ENCODE data around the gene ABTB2.

ABTB2 gene

GRCh38 chr11:34267417-34267816 is 90.4 kb downstream of the ABTB2 start:
- H3K4me3 ChIP-seq (ENCODE audit: control insufficient read depth, low read depth, low read length) = no peak overlapping the region
- no peak for DNase-seq (ENCODE audit: low read depth)
- TF ChIP-seq CTCF (conservative IDR thresholded peaks at IDR 0.05; ENCODE audit: control insufficient read depth, insufficient read depth, low read depth, low read length) = no peak

GRCh38 chr11:34267013-34267412 is 90.8 kb downstream of the ABTB2 start:
- no peak for TF ChIP-seq CTCF (conservative IDR thresholded peaks at IDR 0.05; ENCODE audit: control insufficient read depth, insufficient read depth, low read depth, low read length)
- DNase-seq (ENCODE audit: low read depth) = no peak
- H3K4me3 ChIP-seq (ENCODE audit: control insufficient read depth, low read depth, low read length) = no peak overlapping the region

- TF ChIP-seq CTCF (conservative IDR thresholded peaks at IDR 0.05; ENCODE audit: control insufficient read depth, insufficient read depth, low read depth, low read length) = no peak
- H3K4me3 ChIP-seq (ENCODE audit: control insufficient read depth, low read depth, low read length) = no peak overlapping the region
- peak; percentile 96 for DNase-seq (ENCODE audit: low read depth)
Measured at GRCh38 chr11:34266090-34266912, 91.5 kb downstream of the ABTB2 start.

GRCh38 chr11:34264303-34265110 is 93.3 kb downstream of the ABTB2 start:
- no peak for DNase-seq (ENCODE audit: low read depth)
- no peak for TF ChIP-seq CTCF (conservative IDR thresholded peaks at IDR 0.05; ENCODE audit: control insufficient read depth, insufficient read depth, low read depth, low read length)
- H3K4me3 ChIP-seq (ENCODE audit: control insufficient read depth, low read depth, low read length) = no peak overlapping the region

GRCh38 chr11:34263441-34264091 is 94.2 kb downstream of the ABTB2 start:
- TF ChIP-seq CTCF (conservative IDR thresholded peaks at IDR 0.05; ENCODE audit: control insufficient read depth, insufficient read depth, low read depth, low read length) = no peak
- peak; percentile 88 for DNase-seq (ENCODE audit: low read depth)

GRCh38 chr11:34262531-34263081 is 95.2 kb downstream of the ABTB2 start:
- no peak for TF ChIP-seq CTCF (conservative IDR thresholded peaks at IDR 0.05; ENCODE audit: control insufficient read depth, insufficient read depth, low read depth, low read length)
- no peak overlapping the region for H3K4me3 ChIP-seq (ENCODE audit: control insufficient read depth, low read depth, low read length)
- DNase-seq (ENCODE audit: low read depth) = no peak

More at GRCh38 chr11:34263441-34264091, 94.2 kb downstream of the ABTB2 start:
- H3K4me3 ChIP-seq (ENCODE audit: control insufficient read depth, low read depth, low read length) = no peak overlapping the region
